ENCODE data around the gene GRAMD1C.

The GRAMD1C gene

GRCh38 chr3:113867506-113867905, 28.9 kb downstream of the GRAMD1C start:
- no peak for DNase-seq

- no peak for DNase-seq
These were observed 34.7 kb downstream of the GRAMD1C start for GRCh38 chr3:113873293-113873692.

- no peak for DNase-seq
These were observed 35.4 kb downstream of the GRAMD1C start for GRCh38 chr3:113873814-113874526.

- no peak for DNase-seq
These were observed 39.8 kb downstream of the GRAMD1C start for GRCh38 chr3:113878403-113878802.

GRCh38 chr3:113885050-113885449, 46.5 kb downstream of the GRAMD1C start:
- DNase-seq, result no peak

- no peak for DNase-seq
These were observed 51.8 kb downstream of the GRAMD1C start for GRCh38 chr3:113890256-113890900.

GRCh38 chr3:113894927-113895326, 56.3 kb downstream of the GRAMD1C start:
- no peak for DNase-seq

GRCh38 chr3:113895964-113896363, 57.4 kb downstream of the GRAMD1C start:
- no peak for DNase-seq

GRCh38 chr3:113896930-113897329, 58.3 kb downstream of the GRAMD1C start:
- no peak for DNase-seq

- no peak for DNase-seq
These were observed 58.8 kb downstream of the GRAMD1C start for GRCh38 chr3:113897373-113897777.

GRCh38 chr3:113898892-113899291, 60.3 kb downstream of the GRAMD1C start:
- no peak for DNase-seq

- DNase-seq, result no peak
These were observed 68.1 kb downstream of the GRAMD1C start for GRCh38 chr3:113906568-113907140.

- no peak for DNase-seq
These were observed 69.5 kb downstream of the GRAMD1C start for GRCh38 chr3:113908133-113908532.

- DNase-seq, result peak; percentile 48
These were observed 72.4 kb downstream of the GRAMD1C start for GRCh38 chr3:113910966-113911365.

- DNase-seq, result peak; percentile 53
These were observed 74.1 kb downstream of the GRAMD1C start for GRCh38 chr3:113912552-113913236.

GRCh38 chr3:113914646-113915045, 76.1 kb downstream of the GRAMD1C start:
- DNase-seq, result no peak

GRCh38 chr3:113927556-113927955, 89.0 kb downstream of the GRAMD1C start:
- no peak for DNase-seq

GRCh38 chr3:113946831-113947230, 108.2 kb downstream of the GRAMD1C start:
- DNase-seq, result no peak

- peak; percentile 82 for DNase-seq
These were observed 108.9 kb downstream of the GRAMD1C start, which contains the start of gene ZDHHC23 for GRCh38 chr3:113947372-113948014. TSS of gene ZDHHC23 (plus strand) at chr3:113948013. CDS start at chr3:113948803, 790 bp downstream.

- peak; percentile 77 for DNase-seq
These were observed 109.7 kb downstream of the GRAMD1C start for GRCh38 chr3:113948015-113948917.

GRCh38 chr3:113952921-113953320, 114.3 kb downstream of the GRAMD1C start:
- no peak for DNase-seq

- DNase-seq, result no peak
These were observed 115.1 kb downstream of the GRAMD1C start for GRCh38 chr3:113953677-113954076.
